ENCODE results near the gene ABTB1. TPM values are rescaled to one million over a fixed set of nuclear protein-coding genes. Genes with fewer than 3 reads are reported as not detected.
A peak's percentile ranks its signal among the peaks of the same experiment; 100 is the strongest.
"Not testable (repeated sequence)": the region's sequence is repeated elsewhere in the genome, so short reads cannot be mapped to it uniquely, and the experiment has no call there.

The ABTB1 gene
- total and polyA plus RNA-seq, 2 donors (not counting 1 experiment from before 2014, with no cell fraction given), result 11.8 to 15.5 TPM

- Histone ChIP-seq H3K4me1 (ENCODE audit: control insufficient read depth, extremely low read depth, insufficient read depth, low read length) (peaks cover 26% of the 10 kb centered on the region), H3K4me3 (replicated peaks in 1 of 4; ENCODE audit: control extremely low read depth in 1 of 4, insufficient read depth in 1 of 4, low read depth in 3 of 4, low read length in 4 of 4) (no peak overlapping the region), H3K9ac (ENCODE audit: insufficient read depth, low read length) (no peak overlapping the region), H3K79me2 (ENCODE audit: control insufficient read depth, insufficient read depth, low read length) (no peaks in the 10 kb centered on the region), H3K27ac (ENCODE audit: insufficient read depth, low read length) (no peak overlapping the region), H4K20me1 (ENCODE audit: control insufficient read depth, extremely low read depth, insufficient read depth, low read length) (no peaks in the 10 kb centered on the region), H3K4me2 (ENCODE audit: extremely low read depth, insufficient read depth, low read length) (no peak overlapping the region), H3K27me3 (ENCODE audit: control insufficient read depth, insufficient read depth, low read length) (no peaks in the 10 kb centered on the region), H2AFZ (ENCODE audit: low read length) (no peak overlapping the region), H3K36me3 (ENCODE audit: control insufficient read depth, insufficient read depth, low read length) (peaks cover 3% of the 10 kb centered on the region), H3K9me3 (ENCODE audit: control insufficient read depth, insufficient read depth, low read depth, low read length) (no peaks in the 10 kb centered on the region)
- DNase-seq (ENCODE audit: low read depth in 2 of 2), result peak in 1 of 2 donors; percentile 41
- TF ChIP-seq, protein P1, sequence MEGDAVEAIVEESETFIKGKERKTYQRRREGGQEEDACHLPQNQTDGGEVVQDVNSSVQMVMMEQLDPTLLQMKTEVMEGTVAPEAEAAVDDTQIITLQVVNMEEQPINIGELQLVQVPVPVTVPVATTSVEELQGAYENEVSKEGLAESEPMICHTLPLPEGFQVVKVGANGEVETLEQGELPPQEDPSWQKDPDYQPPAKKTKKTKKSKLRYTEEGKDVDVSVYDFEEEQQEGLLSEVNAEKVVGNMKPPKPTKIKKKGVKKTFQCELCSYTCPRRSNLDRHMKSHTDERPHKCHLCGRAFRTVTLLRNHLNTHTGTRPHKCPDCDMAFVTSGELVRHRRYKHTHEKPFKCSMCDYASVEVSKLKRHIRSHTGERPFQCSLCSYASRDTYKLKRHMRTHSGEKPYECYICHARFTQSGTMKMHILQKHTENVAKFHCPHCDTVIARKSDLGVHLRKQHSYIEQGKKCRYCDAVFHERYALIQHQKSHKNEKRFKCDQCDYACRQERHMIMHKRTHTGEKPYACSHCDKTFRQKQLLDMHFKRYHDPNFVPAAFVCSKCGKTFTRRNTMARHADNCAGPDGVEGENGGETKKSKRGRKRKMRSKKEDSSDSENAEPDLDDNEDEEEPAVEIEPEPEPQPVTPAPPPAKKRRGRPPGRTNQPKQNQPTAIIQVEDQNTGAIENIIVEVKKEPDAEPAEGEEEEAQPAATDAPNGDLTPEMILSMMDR (conservative IDR thresholded peaks at IDR 0.05 in 1 of 2, IDR thresholded peaks at IDR 0.05 in 1 of 2; ENCODE audit: low read depth in 1 of 2, low read length in 2 of 2), result no peak
- TF ChIP-seq EZH2 (IDR thresholded peaks at IDR 0.05; ENCODE audit: low read length, missing control alignments), result no peak
These were observed 29.4 kb downstream of the ABTB1 start for GRCh38 chr3:127702151-127702578.

GRCh38 chr3:127704840-127705239 lies 32.1 kb downstream of the ABTB1 start:
- H3K27ac ChIP-seq (ENCODE audit: insufficient read depth, low read length); H3K27me3 ChIP-seq (ENCODE audit: control insufficient read depth, insufficient read depth, low read length); H4K20me1 ChIP-seq (ENCODE audit: control insufficient read depth, extremely low read depth, insufficient read depth, low read length); H3K4me3 ChIP-seq (replicated peaks in 1 of 4; ENCODE audit: control extremely low read depth in 1 of 4, insufficient read depth in 1 of 4, low read depth in 3 of 4, low read length in 4 of 4); H3K9ac ChIP-seq (ENCODE audit: insufficient read depth, low read length); H3K9me3 ChIP-seq (ENCODE audit: control insufficient read depth, insufficient read depth, low read depth, low read length); DNase-seq (ENCODE audit: low read depth in 2 of 2); H3K79me2 ChIP-seq (ENCODE audit: control insufficient read depth, insufficient read depth, low read length); H2AFZ ChIP-seq (ENCODE audit: low read length); H3K36me3 ChIP-seq (ENCODE audit: control insufficient read depth, insufficient read depth, low read length); H3K4me1 ChIP-seq (ENCODE audit: control insufficient read depth, extremely low read depth, insufficient read depth, low read length); H3K4me2 ChIP-seq (ENCODE audit: extremely low read depth, insufficient read depth, low read length): not testable (repeated sequence)

DNA sequence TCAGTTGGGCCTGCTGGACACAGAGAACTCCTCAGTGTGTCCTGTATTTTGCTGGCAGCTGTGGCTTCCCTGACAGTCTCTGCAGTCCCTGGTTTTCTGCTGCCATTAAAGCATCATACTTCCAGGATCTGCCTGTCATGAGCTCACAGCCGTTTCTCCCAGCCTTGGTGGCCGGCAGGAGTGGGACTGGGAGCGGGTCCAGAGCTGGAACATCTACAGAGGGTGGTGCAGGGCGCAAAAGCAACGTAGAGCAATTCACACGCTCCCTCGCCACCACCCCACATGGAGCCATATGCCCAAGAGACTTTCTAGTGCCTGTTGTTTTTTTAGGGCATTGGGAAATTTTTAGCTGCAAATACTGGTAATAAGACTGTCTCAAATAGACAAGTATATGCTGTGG lies 33.6 kb downstream of the ABTB1 start:
- no peak overlapping the region for H3K4me3 ChIP-seq (replicated peaks in 1 of 4; ENCODE audit: control extremely low read depth in 1 of 4, insufficient read depth in 1 of 4, low read depth in 3 of 4, low read length in 4 of 4)
- DNase-seq (ENCODE audit: low read depth in 2 of 2), result no peak
- no peak overlapping the region for H2AFZ ChIP-seq (ENCODE audit: low read length)
- H3K4me2 ChIP-seq (ENCODE audit: extremely low read depth, insufficient read depth, low read length), result no peak overlapping the region
- H3K36me3 ChIP-seq (ENCODE audit: control insufficient read depth, insufficient read depth, low read length), result peaks cover under 1% of the 10 kb centered on the region
- H3K27ac ChIP-seq (ENCODE audit: insufficient read depth, low read length), result no peak overlapping the region
- TF ChIP-seq, protein P1 (conservative IDR thresholded peaks at IDR 0.05 in 1 of 2, IDR thresholded peaks at IDR 0.05 in 1 of 2; ENCODE audit: low read depth in 1 of 2, low read length in 2 of 2), result no peak
- no peak for TF ChIP-seq EZH2 (IDR thresholded peaks at IDR 0.05; ENCODE audit: low read length, missing control alignments)
- H3K27me3 ChIP-seq (ENCODE audit: control insufficient read depth, insufficient read depth, low read length), result no peaks in the 10 kb centered on the region
- no peaks in the 10 kb centered on the region for H3K9me3 ChIP-seq (ENCODE audit: control insufficient read depth, insufficient read depth, low read depth, low read length)
- H4K20me1 ChIP-seq (ENCODE audit: control insufficient read depth, extremely low read depth, insufficient read depth, low read length), result no peaks in the 10 kb centered on the region
- peaks cover 3% of the 10 kb centered on the region for H3K4me1 ChIP-seq (ENCODE audit: control insufficient read depth, extremely low read depth, insufficient read depth, low read length)
- no peaks in the 10 kb centered on the region for H3K79me2 ChIP-seq (ENCODE audit: control insufficient read depth, insufficient read depth, low read length)
- no peak overlapping the region for H3K9ac ChIP-seq (ENCODE audit: insufficient read depth, low read length)

Data from fibroblast of lung (primary cell).